Neural cell (in vitro differentiated cells): ENCODE results near the gene KDM2A.

Experiments used
- CTCF ChIP-seq: fragments of 450-650 bp; IDR thresholded peaks from 2 replicates; pipeline ENCODE4 v1.5.1; 2014; ENCODE audit warnings: antibody characterized with exemption, mild to moderate bottlenecking, moderate library complexity; ENCODE audit not compliant: poor library complexity, severe bottlenecking
- MXI1 ChIP-seq: fragments of 450-650 bp; conservative IDR thresholded peaks from 2 replicates; pipeline ENCODE4 v1.6.1; 2014; ENCODE audit warnings: antibody characterized with exemption, mild to moderate bottlenecking; ENCODE audit not compliant: poor library complexity, severe bottlenecking
- POLR2AphosphoS5 ChIP-seq: IDR thresholded peaks from 2 replicates; pipeline ENCODE4 v1.6.1; 2012
- SMC3 ChIP-seq: fragments of 450-650 bp; conservative IDR thresholded peaks from 2 replicates; pipeline ENCODE4 v1.6.1; 2014; ENCODE audit warnings: antibody characterized with exemption, mild to moderate bottlenecking, moderate library complexity; ENCODE audit not compliant: poor library complexity

- TF ChIP-seq CTCF (no peak), POLR2AphosphoS5 (no peak), SMC3 (no peak), MXI1 (no peak)
Observed at GRCh38 chr11:67256477-67257135, 137.5 kb downstream of the KDM2A start.
